Mammary epithelial cell (primary cell): Measurements from ENCODE around the gene CCDC85C.

Experiments
- EZH2 ChIP-seq: IDR thresholded peaks from 2 replicates; pipeline ENCODE4 v1.6.1; 2012; ENCODE audit warnings: low read length, inconsistent platforms, borderline replicate concordance
- TF ChIP-seq, protein P1 (sequence below), 2 donors: IDR thresholded peaks in 1 of 2; conservative IDR thresholded peaks in 1 of 2; 2 replicates each; pipeline ENCODE4 v1.5.1; 2011 to 2012; ENCODE audit warnings: inconsistent platforms in 2 of 2, low read length in 2 of 2, mild to moderate bottlenecking in 2 of 2, control low read depth in 1 of 2, low read depth in 1 of 2; ENCODE audit not compliant: insufficient read depth in 1 of 2; ENCODE audit errors: extremely low read depth in 1 of 2

GRCh38 chr14:99579903-99580571 is 24.0 kb downstream of the CCDC85C start:
- TF ChIP-seq, protein P1, sequence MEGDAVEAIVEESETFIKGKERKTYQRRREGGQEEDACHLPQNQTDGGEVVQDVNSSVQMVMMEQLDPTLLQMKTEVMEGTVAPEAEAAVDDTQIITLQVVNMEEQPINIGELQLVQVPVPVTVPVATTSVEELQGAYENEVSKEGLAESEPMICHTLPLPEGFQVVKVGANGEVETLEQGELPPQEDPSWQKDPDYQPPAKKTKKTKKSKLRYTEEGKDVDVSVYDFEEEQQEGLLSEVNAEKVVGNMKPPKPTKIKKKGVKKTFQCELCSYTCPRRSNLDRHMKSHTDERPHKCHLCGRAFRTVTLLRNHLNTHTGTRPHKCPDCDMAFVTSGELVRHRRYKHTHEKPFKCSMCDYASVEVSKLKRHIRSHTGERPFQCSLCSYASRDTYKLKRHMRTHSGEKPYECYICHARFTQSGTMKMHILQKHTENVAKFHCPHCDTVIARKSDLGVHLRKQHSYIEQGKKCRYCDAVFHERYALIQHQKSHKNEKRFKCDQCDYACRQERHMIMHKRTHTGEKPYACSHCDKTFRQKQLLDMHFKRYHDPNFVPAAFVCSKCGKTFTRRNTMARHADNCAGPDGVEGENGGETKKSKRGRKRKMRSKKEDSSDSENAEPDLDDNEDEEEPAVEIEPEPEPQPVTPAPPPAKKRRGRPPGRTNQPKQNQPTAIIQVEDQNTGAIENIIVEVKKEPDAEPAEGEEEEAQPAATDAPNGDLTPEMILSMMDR (conservative IDR thresholded peaks at IDR 0.05 in 1 of 2, IDR thresholded peaks at IDR 0.05 in 1 of 2; ENCODE audit: extremely low read depth in 1 of 2, insufficient read depth in 1 of 2, low read depth in 1 of 2, low read length in 2 of 2) = no peak
- TF ChIP-seq EZH2 = no peak
